Neural cell (in vitro differentiated cells): ENCODE data around the gene MAPT. TPM values are rescaled to one million over a fixed set of nuclear protein-coding genes. Genes with fewer than 3 reads are reported as not detected.

Experiments
- H2AFZ ChIP-seq: fragments of 200-600, 300-800 bp; sonication (generic), shearing (Covaris generic); 2 replicates; pipeline ENCODE4 v1.6.0; 2014; ENCODE audit warnings: low read depth, mild to moderate bottlenecking, antibody characterized with exemption, low read length, moderate library complexity
- H3F3A ChIP-seq: fragments of 200-600 bp; shearing (Covaris generic); 2 replicates; pipeline ENCODE4 v1.6.1; 2016; ENCODE audit warnings: mild to moderate bottlenecking, moderate library complexity, mixed read lengths, antibody characterized with exemption, low read length; ENCODE audit not compliant: insufficient read depth, poor library complexity, severe bottlenecking
- H3K27ac ChIP-seq: fragments of 200-600, 300-800 bp; sonication (generic), shearing (Covaris generic); 2 replicates; pipeline ENCODE4 v1.5.1; 2014; ENCODE audit warnings: mild to moderate bottlenecking, low read length, moderate library complexity
- H3K27me3 ChIP-seq: fragments of 300-800, 200-600 bp; sonication (generic), shearing (Covaris generic); 2 replicates; pipeline ENCODE4 v1.6.0; 2014; ENCODE audit warnings: mild to moderate bottlenecking, low read depth, low read length, moderate library complexity; ENCODE audit not compliant: insufficient read depth
- H3K36me3 ChIP-seq: fragments of 300-800, 200-600 bp; sonication (generic), shearing (Covaris generic); 2 replicates; pipeline ENCODE4 v1.5.1; 2014; ENCODE audit warnings: mild to moderate bottlenecking, antibody characterized with exemption, low read length, moderate library complexity; ENCODE audit not compliant: insufficient read depth
- H3K4me2 ChIP-seq: fragments of 300-800, 200-600 bp; sonication (generic), shearing (Covaris generic); 2 replicates; pipeline ENCODE4 v1.6.0; 2014; ENCODE audit warnings: mild to moderate bottlenecking, low read length
- H3K4me3 ChIP-seq: fragments of 300-800, 200-600 bp; sonication (generic), shearing (Covaris generic); 2 replicates; pipeline ENCODE4 v1.5.1; 2014; ENCODE audit warnings: mild to moderate bottlenecking, low read length, moderate library complexity
- H3K79me2 ChIP-seq: fragments of 200-600 bp; shearing (Covaris generic); replicated peaks from 2 replicates; pipeline ENCODE4 v1.6.0; 2014; ENCODE audit warnings: mild to moderate bottlenecking, low read length, moderate library complexity; ENCODE audit not compliant: insufficient read depth
- H3K9ac ChIP-seq: fragments of 300-800, 200-600 bp; sonication (generic), shearing (Covaris generic); 2 replicates; pipeline ENCODE4 v1.6.1; 2016; ENCODE audit warnings: mild to moderate bottlenecking, low read length, mixed read lengths
- H3K9me2 ChIP-seq: fragments of 200-600 bp; shearing (Covaris generic); 2 replicates; pipeline ENCODE4 v1.6.1; 2016; ENCODE audit warnings: mild to moderate bottlenecking, low read length, mixed read lengths; ENCODE audit not compliant: insufficient read depth
- H3K9me3 ChIP-seq: fragments of 200-600, 300-800 bp; sonication (generic), shearing (Covaris generic); 2 replicates; pipeline ENCODE4 v1.6.1; 2016; ENCODE audit warnings: mild to moderate bottlenecking, mixed run types, low read length, moderate library complexity, mixed read lengths
- H4K20me1 ChIP-seq: fragments of 200-600 bp; shearing (Covaris generic); 2 replicates; pipeline ENCODE4 v1.6.1; 2016; ENCODE audit warnings: mild to moderate bottlenecking, mixed run types; ENCODE audit not compliant: insufficient read depth
- EP300 ChIP-seq: fragments of 450-650 bp; conservative IDR thresholded peaks from 2 replicates; pipeline ENCODE4 v1.6.1; 2014; ENCODE audit warnings: antibody characterized with exemption, mild to moderate bottlenecking, moderate library complexity; ENCODE audit not compliant: poor library complexity, severe bottlenecking
- EZH2 ChIP-seq: fragments of 200-600, 300-800 bp; shearing (Covaris generic), sonication (generic); IDR thresholded peaks from 2 replicates; pipeline ENCODE4 v1.6.1; 2014; ENCODE audit warnings: antibody characterized with exemption, low read length, borderline replicate concordance, mild to moderate bottlenecking; ENCODE audit not compliant: insufficient read depth, poor library complexity, severe bottlenecking
- MXI1 ChIP-seq: fragments of 450-650 bp; conservative IDR thresholded peaks from 2 replicates; pipeline ENCODE4 v1.6.1; 2014; ENCODE audit warnings: antibody characterized with exemption, mild to moderate bottlenecking; ENCODE audit not compliant: poor library complexity, severe bottlenecking
- POLR2AphosphoS5 ChIP-seq: IDR thresholded peaks from 2 replicates; pipeline ENCODE4 v1.6.1; 2012
- RAD21 ChIP-seq: fragments of 450-650 bp; conservative IDR thresholded peaks from 2 replicates; pipeline ENCODE4 v1.6.1; 2014; ENCODE audit warnings: antibody characterized with exemption, mild to moderate bottlenecking, moderate library complexity
- SMC3 ChIP-seq: fragments of 450-650 bp; conservative IDR thresholded peaks from 2 replicates; pipeline ENCODE4 v1.6.1; 2014; ENCODE audit warnings: antibody characterized with exemption, mild to moderate bottlenecking, moderate library complexity; ENCODE audit not compliant: poor library complexity
- TAF1 ChIP-seq: IDR thresholded peaks from 2 replicates; pipeline ENCODE4 v1.6.1; 2012; ENCODE audit warnings: low read depth
- polyA plus RNA-seq: library from polyadenylated mRNA; depleted of rRNA; stranded (reverse); fragments of >200 nt; gene quantifications from 2 replicates; pipeline ENCODE4 v1.2.3, GENCODE V29; 2014
- TF ChIP-seq, protein P1 (sequence below): IDR thresholded peaks from 2 replicates; pipeline ENCODE4 v1.6.1; 2012; ENCODE audit warnings: borderline replicate concordance
- TF ChIP-seq, protein P2 (sequence below): fragments of 450-650 bp; IDR thresholded peaks from 2 replicates; pipeline ENCODE4 v1.5.1; 2014; ENCODE audit warnings: antibody characterized with exemption, mild to moderate bottlenecking, moderate library complexity; ENCODE audit not compliant: poor library complexity, severe bottlenecking

Gene MAPT
- polyA plus RNA-seq, 1 donor from 2014 or later: 94.5 TPM

DNA sequence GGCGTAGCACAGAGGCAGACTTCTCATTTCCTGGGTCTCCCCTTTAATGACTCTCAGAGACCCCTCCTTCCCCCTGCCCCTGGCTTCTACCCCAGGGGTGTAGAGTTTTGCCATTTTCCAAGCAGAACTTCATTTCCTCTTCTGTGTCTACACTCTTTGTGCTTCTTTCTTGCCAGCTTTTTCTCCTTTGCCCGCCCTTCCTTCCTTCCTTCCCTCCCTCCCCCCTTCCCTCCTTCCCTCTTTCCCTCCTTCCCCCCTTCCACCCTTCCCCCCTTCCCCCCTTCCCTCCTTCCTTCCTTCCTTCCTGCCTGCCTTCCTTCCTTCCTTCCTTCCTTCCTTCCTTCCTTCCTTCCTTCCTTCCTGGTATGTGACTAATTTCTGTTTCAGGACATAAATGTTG is 47.0 kb downstream of the MAPT start:
- H3K36me3 ChIP-seq: no peaks in the 10 kb centered on the region
- no peaks in the 10 kb centered on the region for H3K79me2 ChIP-seq
- H3K27ac ChIP-seq: no peak overlapping the region
- no peak overlapping the region for H3K9ac ChIP-seq
- H3K9me2 ChIP-seq: no peaks in the 10 kb centered on the region
- H3K27me3 ChIP-seq: no peaks in the 10 kb centered on the region
- H3K4me2 ChIP-seq: no peak overlapping the region
- no peaks in the 10 kb centered on the region for H3K9me3 ChIP-seq
- TF ChIP-seq RAD21 (no peak), EZH2 (no peak), EP300 (no peak), SMC3 (no peak), TAF1 (no peak), MXI1 (no peak), POLR2AphosphoS5 (no peak)
- TF ChIP-seq, protein P1, sequence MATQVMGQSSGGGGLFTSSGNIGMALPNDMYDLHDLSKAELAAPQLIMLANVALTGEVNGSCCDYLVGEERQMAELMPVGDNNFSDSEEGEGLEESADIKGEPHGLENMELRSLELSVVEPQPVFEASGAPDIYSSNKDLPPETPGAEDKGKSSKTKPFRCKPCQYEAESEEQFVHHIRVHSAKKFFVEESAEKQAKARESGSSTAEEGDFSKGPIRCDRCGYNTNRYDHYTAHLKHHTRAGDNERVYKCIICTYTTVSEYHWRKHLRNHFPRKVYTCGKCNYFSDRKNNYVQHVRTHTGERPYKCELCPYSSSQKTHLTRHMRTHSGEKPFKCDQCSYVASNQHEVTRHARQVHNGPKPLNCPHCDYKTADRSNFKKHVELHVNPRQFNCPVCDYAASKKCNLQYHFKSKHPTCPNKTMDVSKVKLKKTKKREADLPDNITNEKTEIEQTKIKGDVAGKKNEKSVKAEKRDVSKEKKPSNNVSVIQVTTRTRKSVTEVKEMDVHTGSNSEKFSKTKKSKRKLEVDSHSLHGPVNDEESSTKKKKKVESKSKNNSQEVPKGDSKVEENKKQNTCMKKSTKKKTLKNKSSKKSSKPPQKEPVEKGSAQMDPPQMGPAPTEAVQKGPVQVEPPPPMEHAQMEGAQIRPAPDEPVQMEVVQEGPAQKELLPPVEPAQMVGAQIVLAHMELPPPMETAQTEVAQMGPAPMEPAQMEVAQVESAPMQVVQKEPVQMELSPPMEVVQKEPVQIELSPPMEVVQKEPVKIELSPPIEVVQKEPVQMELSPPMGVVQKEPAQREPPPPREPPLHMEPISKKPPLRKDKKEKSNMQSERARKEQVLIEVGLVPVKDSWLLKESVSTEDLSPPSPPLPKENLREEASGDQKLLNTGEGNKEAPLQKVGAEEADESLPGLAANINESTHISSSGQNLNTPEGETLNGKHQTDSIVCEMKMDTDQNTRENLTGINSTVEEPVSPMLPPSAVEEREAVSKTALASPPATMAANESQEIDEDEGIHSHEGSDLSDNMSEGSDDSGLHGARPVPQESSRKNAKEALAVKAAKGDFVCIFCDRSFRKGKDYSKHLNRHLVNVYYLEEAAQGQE: no peak
- TF ChIP-seq, protein P2, sequence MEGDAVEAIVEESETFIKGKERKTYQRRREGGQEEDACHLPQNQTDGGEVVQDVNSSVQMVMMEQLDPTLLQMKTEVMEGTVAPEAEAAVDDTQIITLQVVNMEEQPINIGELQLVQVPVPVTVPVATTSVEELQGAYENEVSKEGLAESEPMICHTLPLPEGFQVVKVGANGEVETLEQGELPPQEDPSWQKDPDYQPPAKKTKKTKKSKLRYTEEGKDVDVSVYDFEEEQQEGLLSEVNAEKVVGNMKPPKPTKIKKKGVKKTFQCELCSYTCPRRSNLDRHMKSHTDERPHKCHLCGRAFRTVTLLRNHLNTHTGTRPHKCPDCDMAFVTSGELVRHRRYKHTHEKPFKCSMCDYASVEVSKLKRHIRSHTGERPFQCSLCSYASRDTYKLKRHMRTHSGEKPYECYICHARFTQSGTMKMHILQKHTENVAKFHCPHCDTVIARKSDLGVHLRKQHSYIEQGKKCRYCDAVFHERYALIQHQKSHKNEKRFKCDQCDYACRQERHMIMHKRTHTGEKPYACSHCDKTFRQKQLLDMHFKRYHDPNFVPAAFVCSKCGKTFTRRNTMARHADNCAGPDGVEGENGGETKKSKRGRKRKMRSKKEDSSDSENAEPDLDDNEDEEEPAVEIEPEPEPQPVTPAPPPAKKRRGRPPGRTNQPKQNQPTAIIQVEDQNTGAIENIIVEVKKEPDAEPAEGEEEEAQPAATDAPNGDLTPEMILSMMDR: no peak
- peaks cover 2% of the 10 kb centered on the region for H3F3A ChIP-seq
- H2AFZ ChIP-seq: no peak overlapping the region
- H3K4me3 ChIP-seq: no peak overlapping the region
- peaks cover 52% of the 10 kb centered on the region for H4K20me1 ChIP-seq

DNA sequence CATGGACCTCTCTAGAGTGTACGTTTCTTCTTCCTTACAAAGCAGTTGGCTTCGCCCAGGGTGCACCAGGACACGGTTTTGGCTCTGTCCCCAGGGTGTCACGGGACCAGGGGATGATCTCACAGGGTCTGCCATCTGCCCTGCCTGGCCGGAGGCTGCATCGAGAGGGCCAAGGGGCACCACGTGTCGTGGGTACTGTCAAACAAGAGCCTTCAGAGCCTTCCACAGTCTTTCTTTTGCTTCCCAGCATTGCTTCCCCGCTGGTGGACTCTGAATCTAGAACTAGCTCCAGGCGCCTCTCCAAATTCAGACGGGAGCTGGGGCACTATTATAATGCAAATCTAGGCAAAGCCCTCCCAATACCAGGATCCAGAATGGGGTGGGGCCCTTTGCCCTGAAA is 47.9 kb downstream of the MAPT start:
- Histone ChIP-seq H4K20me1 (peaks cover 47% of the 10 kb centered on the region), H3K9me3 (no peaks in the 10 kb centered on the region), H3K36me3 (no peaks in the 10 kb centered on the region), H3K79me2 (no peaks in the 10 kb centered on the region), H3K4me2 (no peak overlapping the region), H3K27me3 (no peaks in the 10 kb centered on the region), H2AFZ (no peak overlapping the region), H3K9me2 (no peaks in the 10 kb centered on the region), H3F3A (peaks cover 2% of the 10 kb centered on the region), H3K9ac (no peak overlapping the region), H3K27ac (no peak overlapping the region), H3K4me3 (no peak overlapping the region)
- no peak for TF ChIP-seq MXI1
- TF ChIP-seq POLR2AphosphoS5: no peak
- TF ChIP-seq, protein P1: no peak
- TF ChIP-seq SMC3: no peak
- TF ChIP-seq TAF1: no peak
- no peak for TF ChIP-seq EP300
- no peak for TF ChIP-seq RAD21
- TF ChIP-seq, protein P2: no peak
- TF ChIP-seq EZH2: no peak
